SKM-1 (cell line): Measurements from ENCODE around the gene CYS1.
A peak's percentile ranks its signal among the peaks of the same experiment; 100 is the strongest.

ENCODE experiments used
- DNase-seq: peaks from one replicate; lab custom pipeline; 2025; ENCODE audit not compliant: unreplicated experiment; lab: John Stamatoyannopoulos, UW

The CYS1 gene

GRCh38 chr2:10073706-10074105, 6.5 kb downstream of the CYS1 start:
- DNase-seq = no peak

GRCh38 chr2:10072656-10073480, 7.3 kb downstream of the CYS1 start:
- peak; percentile 74 for DNase-seq

- DNase-seq = no peak
Measured at GRCh38 chr2:10071595-10071994, 8.6 kb downstream of the CYS1 start.

GRCh38 chr2:10071176-10071575, 9.0 kb downstream of the CYS1 start:
- DNase-seq = no peak

- DNase-seq = no peak
Measured at GRCh38 chr2:10067881-10068280, 12.3 kb downstream of the CYS1 start.

- no peak for DNase-seq
Measured at GRCh38 chr2:10067330-10067729, 12.9 kb downstream of the CYS1 start.

- DNase-seq = no peak
Measured at GRCh38 chr2:10065773-10066055, 14.5 kb downstream of the CYS1 start.

GRCh38 chr2:10064932-10065772, 15.1 kb downstream of the CYS1 start:
- peak; percentile 84 for DNase-seq

- DNase-seq = no peak
Measured at GRCh38 chr2:10063566-10063965, 16.6 kb downstream of the CYS1 start.

GRCh38 chr2:10062931-10063365, 17.3 kb downstream of the CYS1 start:
- DNase-seq = no peak

- DNase-seq = no peak
Measured at GRCh38 chr2:10061221-10061925, 18.8 kb downstream of the CYS1 start.

GRCh38 chr2:10059552-10060335, 20.5 kb downstream of the CYS1 start:
- DNase-seq = no peak

- no peak for DNase-seq
Measured at GRCh38 chr2:10059016-10059351, 21.2 kb downstream of the CYS1 start.

GRCh38 chr2:10058251-10059015, 21.8 kb downstream of the CYS1 start:
- no peak for DNase-seq

GRCh38 chr2:10057231-10058107, 22.7 kb downstream of the CYS1 start:
- DNase-seq = no peak

- DNase-seq = no peak
Measured at GRCh38 chr2:10056439-10056838, 23.8 kb downstream of the CYS1 start.

GRCh38 chr2:10054976-10055375, 25.2 kb downstream of the CYS1 start:
- DNase-seq = no peak

GRCh38 chr2:10054424-10054823, 25.8 kb downstream of the CYS1 start:
- DNase-seq = no peak

GRCh38 chr2:10053351-10053750, 26.9 kb downstream of the CYS1 start:
- DNase-seq = no peak
